H1 (cell line): ENCODE results near the gene MARCHF2. TPM values are rescaled to one million over a fixed set of nuclear protein-coding genes. Genes with fewer than 3 reads are reported as not detected.

ENCODE experiments used
- CTCF ChIA-PET: fragments of 300-600 bp; sonication (Branson Sonifier 250); formaldehyde crosslinking; loops from one replicate; lab custom pipeline; 2021; ENCODE audit not compliant: partially characterized antibody; lab: Charles Lee
- POLR2A ChIA-PET: fragments of 300-600 bp; sonication (Branson Sonifier 250); formaldehyde crosslinking; loops from one replicate; lab custom pipeline; 2021; ENCODE audit warnings: inconsistent platforms; ENCODE audit not compliant: partially characterized antibody; lab: Charles Lee
- DNase-seq, 2 experiments: peaks; one replicate each; pipeline versions ENCODE4 v3.0.0 to v3.0.0-alpha.2; 2010 to 2022; ENCODE audit warnings: low spot score in 2 of 2, low read depth in 1 of 2, mixed read lengths in 1 of 2
- FAIRE-seq: peaks from 2 replicates; lab custom pipeline; 2011; peaks lifted over from hg19 to GRCh38; lab: Jason Lieb, UNC
- H2AFZ ChIP-seq: 2 replicates; pipeline ENCODE4 v1.8.1; 2012; ENCODE audit warnings: low read length, inconsistent platforms
- H2AK5ac ChIP-seq: 2 replicates; pipeline ENCODE4 v1.6.1; 2013; ENCODE audit warnings: low read depth, low read length
- H2BK120ac ChIP-seq: replicated peaks from 2 replicates; pipeline ENCODE3; 2013; ENCODE audit warnings: low read depth, low read length, inconsistent platforms
- H2BK12ac ChIP-seq: 2 replicates; pipeline ENCODE4 v1.6.1; 2013; ENCODE audit warnings: low read depth, low read length
- H2BK15ac ChIP-seq: 2 replicates; pipeline ENCODE4 v1.6.1; 2013; ENCODE audit warnings: low read length
- H2BK20ac ChIP-seq: 2 replicates; pipeline ENCODE4 v1.6.1; 2013; ENCODE audit warnings: low read length
- H2BK5ac ChIP-seq: 2 replicates; pipeline ENCODE4 v1.6.1; 2013; ENCODE audit warnings: low read depth, low read length
- H3K14ac ChIP-seq: 2 replicates; pipeline ENCODE4 v1.6.1; 2013; ENCODE audit warnings: inconsistent platforms; ENCODE audit not compliant: insufficient read length
- H3K18ac ChIP-seq: 2 replicates; pipeline ENCODE4 v1.6.1; 2013; ENCODE audit warnings: low read length; ENCODE audit errors: extremely low read depth
- H3K23ac ChIP-seq: 2 replicates; pipeline ENCODE4 v1.6.1; 2013; ENCODE audit warnings: inconsistent platforms; ENCODE audit not compliant: insufficient read length
- H3K23me2 ChIP-seq: 2 replicates; pipeline ENCODE4 v1.6.1; 2013; ENCODE audit warnings: low read depth, low read length
- H3K27ac ChIP-seq: 2 replicates; pipeline ENCODE4 v1.6.1; 2011; ENCODE audit warnings: low read depth, low read length, inconsistent platforms
- H3K27me3 ChIP-seq, 4 experiments: replicated peaks in 1 of 4; 1 replicate in 1 of 4; 2 replicates in 3 of 4; pipeline versions ENCODE4 v1.6.1 to v1.8.1; 2011 to 2013; ENCODE audit warnings: low read length in 3 of 4, mild to moderate bottlenecking in 3 of 4, inconsistent platforms in 2 of 4, mixed read lengths in 2 of 4, moderate library complexity in 1 of 4; ENCODE audit not compliant: control insufficient read depth in 3 of 4, insufficient read depth in 3 of 4; ENCODE audit errors: extremely low read depth in 1 of 4
- H3K36me3 ChIP-seq, 4 experiments: 2 replicates each; pipeline versions ENCODE4 v1.6.1 to v1.8.1; 2011 to 2013; ENCODE audit warnings: mild to moderate bottlenecking in 4 of 4, low read length in 3 of 4, moderate library complexity in 2 of 4, control low read depth in 1 of 4, inconsistent platforms in 1 of 4; ENCODE audit not compliant: insufficient read depth in 4 of 4, control insufficient read depth in 2 of 4
- H3K4ac ChIP-seq: replicated peaks from 2 replicates; pipeline ENCODE3; 2013; ENCODE audit warnings: low read length, low read depth, mixed read lengths, inconsistent platforms; ENCODE audit not compliant: insufficient read length
- H3K4me1 ChIP-seq, 4 experiments: replicated peaks in 1 of 4; 1 replicate in 1 of 4; 2 replicates in 3 of 4; pipeline versions ENCODE4 v1.6.1 to v1.8.1; 2011 to 2013; ENCODE audit warnings: low read length in 3 of 4, inconsistent platforms in 2 of 4, mixed read lengths in 1 of 4; ENCODE audit not compliant: insufficient read depth in 4 of 4, control insufficient read depth in 3 of 4
- H3K4me2 ChIP-seq, 2 experiments: 2 replicates each; pipeline versions ENCODE4 v1.6.1 to v1.8.1; 2011 to 2013; ENCODE audit warnings: low read depth in 2 of 2, low read length in 2 of 2, control low read depth in 1 of 2, inconsistent platforms in 1 of 2, mild to moderate bottlenecking in 1 of 2; ENCODE audit not compliant: insufficient read depth in 1 of 2
- H3K4me3 ChIP-seq, 4 experiments: fragments of 200-600, 300-600 bp in 1 of 4; sonication (generic), shearing (Covaris generic), sonication (Bioruptor Twin) in 1 of 4; 2 replicates each; pipeline versions ENCODE4 v1.5.1 to v1.8.1; 2011 to 2016; ENCODE audit warnings: low read length in 4 of 4, low read depth in 3 of 4, control low read depth in 2 of 4, inconsistent platforms in 2 of 4, mild to moderate bottlenecking in 2 of 4, mixed read lengths in 1 of 4, moderate library complexity in 1 of 4; ENCODE audit not compliant: insufficient read depth in 2 of 4; ENCODE audit errors: extremely low read depth in 1 of 4
- H3K56ac ChIP-seq: replicated peaks from 2 replicates; pipeline ENCODE3; 2013; ENCODE audit warnings: low read depth, mild to moderate bottlenecking, mixed read lengths, low read length, inconsistent platforms; ENCODE audit not compliant: insufficient read length
- H3K79me1 ChIP-seq: 2 replicates; pipeline ENCODE4 v1.6.1; 2013; ENCODE audit warnings: low read depth, low read length, control low read depth
- H3K79me2 ChIP-seq, 2 experiments: 2 replicates each; pipeline versions ENCODE4 v1.6.1 to v1.8.1; 2012 to 2013; ENCODE audit warnings: low read length in 2 of 2, mild to moderate bottlenecking in 2 of 2, inconsistent platforms in 1 of 2; ENCODE audit not compliant: insufficient read depth in 2 of 2, control insufficient read depth in 1 of 2
- H3K9ac ChIP-seq, 4 experiments: replicated peaks in 1 of 4; 1 replicate in 1 of 4; 2 replicates in 3 of 4; pipeline versions ENCODE4 v1.6.1 to v1.8.1; 2011 to 2013; ENCODE audit warnings: low read depth in 3 of 4, low read length in 3 of 4, control low read depth in 2 of 4, mild to moderate bottlenecking in 2 of 4, moderate library complexity in 2 of 4, inconsistent platforms in 1 of 4; ENCODE audit errors: extremely low read depth in 1 of 4
- H3K9me3 ChIP-seq, 2 experiments: 2 replicates each; pipeline versions ENCODE4 v1.6.1 to v1.8.1; 2012 to 2013; ENCODE audit warnings: mild to moderate bottlenecking in 2 of 2, moderate library complexity in 2 of 2, control low read depth in 1 of 2, inconsistent platforms in 1 of 2, low read depth in 1 of 2, low read length in 1 of 2, mixed read lengths in 1 of 2; ENCODE audit not compliant: insufficient read depth in 2 of 2
- H4K20me1 ChIP-seq, 2 experiments: replicated peaks in 1 of 2; 2 replicates each; pipeline versions ENCODE3 to v1.8.1; 2011 to 2013; ENCODE audit warnings: inconsistent platforms in 2 of 2, low read length in 2 of 2, mild to moderate bottlenecking in 1 of 2; ENCODE audit not compliant: insufficient read depth in 2 of 2, control insufficient read depth in 1 of 2
- H4K5ac ChIP-seq: 2 replicates; pipeline ENCODE4 v1.6.1; 2013; ENCODE audit warnings: low read length, low read depth, mixed read lengths, inconsistent platforms; ENCODE audit not compliant: insufficient read length
- H4K8ac ChIP-seq: 2 replicates; pipeline ENCODE4 v1.8.0; 2013; ENCODE audit warnings: mild to moderate bottlenecking, moderate library complexity, low read length, inconsistent platforms; ENCODE audit not compliant: insufficient read depth; ENCODE audit errors: extremely low read depth
- H4K91ac ChIP-seq: replicated peaks from 2 replicates; pipeline ENCODE3; 2013; ENCODE audit warnings: low read length, mixed read lengths, inconsistent platforms; ENCODE audit not compliant: insufficient read length
- BACH1 ChIP-seq: IDR thresholded peaks from 2 replicates; pipeline ENCODE4 v1.6.1; 2012; ENCODE audit warnings: low read length, improper control_type of control experiment
- CBX5 ChIP-seq: fragments of 300-800, 300-1000 bp; sonication (generic); IDR thresholded peaks from 2 replicates; pipeline ENCODE4 v1.7.1; 2016; ENCODE audit warnings: antibody characterized with exemption, low read length, low read depth
- CTBP2 ChIP-seq: IDR thresholded peaks from 2 replicates; pipeline ENCODE4 v1.7.0; 2011; ENCODE audit warnings: borderline replicate concordance, mild to moderate bottlenecking, moderate library complexity, mixed read lengths, low read length; ENCODE audit not compliant: insufficient read depth, insufficient read length
- E2F6 ChIP-seq: IDR thresholded peaks from 2 replicates; pipeline ENCODE4 v1.6.1; 2012; ENCODE audit warnings: inconsistent platforms
- JUND ChIP-seq: IDR thresholded peaks from 2 replicates; pipeline ENCODE4 v1.6.1; 2011; ENCODE audit warnings: mild to moderate bottlenecking, improper control_type of control experiment, low read length
- KDM5A ChIP-seq: fragments of 200-600 bp; IDR thresholded peaks from 2 replicates; pipeline ENCODE4 v1.7.1; 2012; ENCODE audit warnings: mild to moderate bottlenecking, low read length, inconsistent platforms, mixed read lengths
- POLR2AphosphoS5 ChIP-seq: IDR thresholded peaks from 2 replicates; pipeline ENCODE4 v1.6.1; 2011; ENCODE audit warnings: low read depth, low read length
- RBBP5 ChIP-seq: IDR thresholded peaks from 2 replicates; pipeline ENCODE4 v1.7.1; 2012; ENCODE audit warnings: low read depth, mild to moderate bottlenecking, inconsistent platforms, low read length, moderate library complexity, borderline replicate concordance
- RXRA ChIP-seq: IDR thresholded peaks from 2 replicates; pipeline ENCODE4 v1.6.1; 2011; ENCODE audit warnings: low read depth, mild to moderate bottlenecking, low read length, moderate library complexity; ENCODE audit not compliant: insufficient read depth
- SAP30 ChIP-seq: fragments of 300-600 bp; sonication (generic); IDR thresholded peaks from 2 replicates; pipeline ENCODE4 v1.7.1; 2012; ENCODE audit warnings: low read length, moderate library complexity, mild to moderate bottlenecking, inconsistent platforms; ENCODE audit not compliant: insufficient read depth, insufficient replicate concordance
- SP4 ChIP-seq: IDR thresholded peaks from 2 replicates; pipeline ENCODE4 v1.6.1; 2012; ENCODE audit warnings: low read length, inconsistent platforms
- SRF ChIP-seq: IDR thresholded peaks from 2 replicates; pipeline ENCODE4 v1.6.1; 2011; ENCODE audit warnings: mild to moderate bottlenecking, low read depth, low read length, moderate library complexity
- TEAD4 ChIP-seq: IDR thresholded peaks from 2 replicates; pipeline ENCODE4 v1.6.1; 2012; ENCODE audit warnings: low read depth, low read length, inconsistent platforms, mixed read lengths
- WGBS, 2 experiments: shearing (Covaris generic) in 1 of 2; methylation state at CpG; one replicate each; pipeline versions ENCODE4 v1.1.6 to v1.1.7; 2013 to 2015; ENCODE audit warnings: low lambda C conversion rate in 2 of 2, mixed read lengths in 2 of 2, inconsistent platforms in 1 of 2, low coverage in 1 of 2, missing lambda C conversion rate in 1 of 2; ENCODE audit not compliant: insufficient replicate concordance in 2 of 2, insufficient coverage in 1 of 2, insufficient read length in 1 of 2; ENCODE audit errors: extremely low coverage in 1 of 2, missing lambda C conversion rate in 1 of 2; 5-methylcytosine and 5-hydroxymethylcytosine counted together
- polyA plus RNA-seq, 7 experiments: library from polyadenylated mRNA; depleted of rRNA in 3 of 7; stranded (reverse) in 5 of 7; unstranded in 2 of 7; fragments of >200 nt in 5 of 7; fragments of 200-250 nt in 2 of 7; gene quantifications; 1 replicate in 5 of 7; 2 replicates in 1 of 7; 4 replicates in 1 of 7; pipeline versions ENCODE4 v1.2.1 to v1.2.3, GENCODE V29; 2011 to 2013; ENCODE audit warnings: missing spikeins in 2 of 7, mixed read lengths in 2 of 7
- total RNA-seq: library from RNA; stranded (reverse); fragmentation: NEBNext Ultra II Directional; extraction: Animal tissue kit (Norgen Biotek cat#: 25700); gene quantifications from 2 replicates; pipeline ENCODE4 v1.2.1, GENCODE V29; 2021

Gene MARCHF2
- total and polyA plus RNA-seq, 2 of the 8 experiments (the other 6 are each of a cell fraction or from before 2014, with no cell fraction given), result 18.5 to 46.2 TPM

DNA sequence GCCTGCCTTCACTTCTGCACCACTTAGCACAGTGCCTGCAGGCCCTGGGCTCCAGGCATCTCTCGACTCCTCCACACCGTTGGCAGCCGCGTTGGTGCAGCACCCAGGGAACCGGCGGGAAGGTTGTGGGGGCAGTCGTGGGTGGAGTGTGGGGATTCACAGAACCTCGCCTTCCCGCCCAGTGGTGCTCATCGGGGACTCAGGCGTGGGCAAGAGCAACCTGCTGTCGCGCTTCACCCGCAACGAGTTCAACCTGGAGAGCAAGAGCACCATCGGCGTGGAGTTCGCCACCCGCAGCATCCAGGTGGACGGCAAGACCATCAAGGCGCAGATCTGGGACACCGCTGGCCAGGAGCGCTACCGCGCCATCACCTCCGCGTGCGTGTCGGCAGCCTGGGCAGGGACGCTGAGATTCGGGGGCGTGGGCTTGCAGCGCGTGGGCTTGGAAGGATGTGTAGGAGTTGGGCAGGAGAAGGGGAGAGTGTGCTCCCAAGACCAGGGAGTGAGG is 13.4 kb upstream of the MARCHF2 start:
- H2AFZ ChIP-seq, result no peak overlapping the region
- no peak overlapping the region for H2BK15ac ChIP-seq
- H3K4me3 ChIP-seq, result no peak overlapping the region
- H2BK20ac ChIP-seq, result no peak overlapping the region
- no peak overlapping the region for H3K27ac ChIP-seq
- H4K5ac ChIP-seq, result no peak overlapping the region
- ChIA-PET POLR2A (interaction anchor here (1.2 to 3.0 kb wide), 3 partner anchors 8 to 49 kb away, joined by 3 to 9 read pairs (median 3); no protein-coding TSS in a partner anchor), CTCF (interaction anchor here (1.6 kb wide), 1 partner anchor 46 kb away, joined by 7 read pairs; no protein-coding TSS in a partner anchor)
- H3K9ac ChIP-seq, result no peak overlapping the region
- no peaks in the 10 kb centered on the region; a peak in 3 of 7 replicates for H3K4me1 ChIP-seq
- no peak overlapping the region for H3K18ac ChIP-seq
- peaks cover 24% of the 10 kb centered on the region for H3K79me1 ChIP-seq
- H4K91ac ChIP-seq, result no peak overlapping the region
- FAIRE-seq (no peak), DNase-seq (no peak)
- H3K9me3 ChIP-seq, result no peaks in the 10 kb centered on the region
- no peak overlapping the region for H2BK5ac ChIP-seq
- H2BK12ac ChIP-seq, result 0 out of 2 replicates have a peak overlapping the region, but pooled peaks have one; percentile 39
- peaks cover 0 to 37% of the 10 kb centered on the region in 2 experiments; a peak in 1 of 4 replicates for H3K79me2 ChIP-seq
- H2BK120ac ChIP-seq, result no peak overlapping the region
- H4K8ac ChIP-seq, result no peak overlapping the region; the same call in 1 of the 2 replicates
- H3K14ac ChIP-seq, result no peak overlapping the region
- no peak overlapping the region for H3K4me2 ChIP-seq
- peaks cover 0 to 14% (median 10%) of the 10 kb centered on the region in 4 experiments; a peak in 6 of 8 replicates for H3K36me3 ChIP-seq
- H3K27me3 ChIP-seq, result no peaks in the 10 kb centered on the region
- 98% methylated on average over 28 of the region's 34 CpGs; no CpG with 5 or more reads in 1 of the 2 experiments for WGBS, 2 experiments
- no peak overlapping the region for H3K56ac ChIP-seq
- H3K23ac ChIP-seq, result no peak overlapping the region
- peaks cover 8 to 38% of the 10 kb centered on the region in 2 experiments for H4K20me1 ChIP-seq
- no peaks in the 10 kb centered on the region for H3K23me2 ChIP-seq
- no peak overlapping the region for H2AK5ac ChIP-seq
- H3K4ac ChIP-seq, result no peak overlapping the region
- no peak for TF ChIP-seq E2F6
- TF ChIP-seq SP4, result no peak
- no peak for TF ChIP-seq SAP30
- no peak for TF ChIP-seq RBBP5
- no peak for TF ChIP-seq CTBP2
- TF ChIP-seq POLR2AphosphoS5, result no peak
- no peak for TF ChIP-seq JUND
- TF ChIP-seq BACH1, result no peak
- no peak for TF ChIP-seq KDM5A
- no peak for TF ChIP-seq RXRA
- TF ChIP-seq TEAD4, result no peak
- TF ChIP-seq SRF, result no peak
- TF ChIP-seq CBX5, result no peak
